IPS-11a (cell line): ENCODE data around the gene NDUFS6.

Experiments used
- H3K4me3 ChIP-seq: one replicate; pipeline ENCODE4 v1.5.1; 2013; ENCODE audit warnings: low read depth, low read length, control low read depth

NDUFS6 gene

GRCh38 chr5:1765141-1765879 lies 35.9 kb upstream of the NDUFS6 start:
- no peak overlapping the region for H3K4me3 ChIP-seq

- no peak overlapping the region for H3K4me3 ChIP-seq
Observed at GRCh38 chr5:1765880-1766235, 35.3 kb upstream of the NDUFS6 start.

- no peak overlapping the region for H3K4me3 ChIP-seq
Observed at GRCh38 chr5:1767524-1768282, 33.5 kb upstream of the NDUFS6 start.

DNA sequence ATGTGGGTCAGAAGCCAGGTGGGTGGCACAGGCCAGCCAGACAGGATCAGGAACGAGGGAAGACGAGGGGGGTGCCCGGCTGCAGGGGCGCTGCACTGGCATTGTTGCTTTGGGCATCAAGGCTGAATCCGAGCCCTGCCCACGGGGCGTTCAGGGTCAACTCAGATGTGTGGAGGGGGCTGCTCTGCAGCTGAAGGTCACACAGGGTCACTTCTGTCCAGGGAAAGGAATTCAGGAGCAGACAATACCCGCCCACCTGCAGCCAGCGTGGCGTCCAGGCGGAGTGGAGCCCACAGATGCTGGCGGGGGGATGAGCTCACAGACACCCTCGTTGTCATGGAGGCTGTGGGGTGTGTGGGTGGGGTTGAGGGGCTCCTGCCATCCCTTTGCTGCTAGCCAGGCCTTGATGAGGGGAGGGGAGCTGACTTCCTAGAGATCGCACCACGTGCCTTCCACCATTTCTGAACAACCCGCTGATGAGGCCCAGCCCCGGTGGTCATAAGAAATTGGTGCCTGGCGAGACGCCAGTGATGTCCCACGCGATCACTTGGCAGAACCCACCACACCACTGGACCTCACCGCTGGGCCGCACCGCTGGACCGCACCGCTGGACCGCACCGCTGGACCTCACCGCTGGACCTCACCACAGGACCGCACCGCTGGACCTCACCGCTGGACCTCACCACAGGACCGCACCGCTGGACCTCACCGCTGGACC lies 32.8 kb upstream of the NDUFS6 start:
- H3K4me3 ChIP-seq = no peak overlapping the region

GRCh38 chr5:1769017-1769640 lies 32.1 kb upstream of the NDUFS6 start:
- no peak overlapping the region for H3K4me3 ChIP-seq

GRCh38 chr5:1769752-1770442 lies 31.3 kb upstream of the NDUFS6 start:
- H3K4me3 ChIP-seq = no peak overlapping the region

DNA sequence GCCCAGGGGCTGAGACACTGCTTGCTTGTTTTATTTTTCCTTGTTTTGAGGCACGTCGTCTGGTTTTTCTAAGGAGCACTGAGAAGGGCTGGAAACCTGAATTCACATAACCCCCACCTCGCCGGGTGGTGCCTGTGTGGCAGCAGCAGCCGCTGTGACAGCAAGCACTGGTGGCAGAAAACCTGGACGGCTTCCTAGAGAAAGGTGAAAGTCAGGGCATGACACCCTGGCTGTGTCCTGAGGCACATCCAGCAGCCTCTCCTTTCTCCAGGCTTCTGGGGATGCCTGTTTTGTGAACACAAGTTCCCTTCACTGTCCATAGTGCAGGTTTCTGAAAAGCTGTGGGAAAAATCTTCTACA lies 30.8 kb upstream of the NDUFS6 start:
- no peak overlapping the region for H3K4me3 ChIP-seq

- no peak overlapping the region for H3K4me3 ChIP-seq
Observed at GRCh38 chr5:1771149-1772065, 29.8 kb upstream of the NDUFS6 start.

GRCh38 chr5:1772634-1773033 lies 28.6 kb upstream of the NDUFS6 start:
- H3K4me3 ChIP-seq = no peak overlapping the region

DNA sequence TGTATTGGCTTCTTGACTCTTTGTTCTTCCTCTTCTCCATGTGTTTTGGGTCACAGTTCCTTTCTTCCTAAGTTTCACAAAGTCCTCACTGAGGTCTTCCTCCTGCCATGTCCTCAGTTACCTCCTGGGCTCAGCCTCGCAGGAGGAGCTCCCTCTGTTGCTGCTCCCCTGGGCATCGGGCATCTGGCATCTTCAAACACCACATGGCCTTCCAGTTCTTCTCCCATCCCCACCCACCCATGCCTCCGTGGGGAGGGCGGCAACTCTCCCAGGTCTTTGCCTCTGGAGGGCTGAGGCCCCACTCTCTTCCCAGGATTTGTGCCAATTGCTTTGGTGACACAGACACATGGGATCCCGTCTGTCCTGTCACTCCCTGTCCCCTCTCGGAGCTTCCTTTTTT lies 24.4 kb upstream of the NDUFS6 start:
- no peak overlapping the region for H3K4me3 ChIP-seq

DNA sequence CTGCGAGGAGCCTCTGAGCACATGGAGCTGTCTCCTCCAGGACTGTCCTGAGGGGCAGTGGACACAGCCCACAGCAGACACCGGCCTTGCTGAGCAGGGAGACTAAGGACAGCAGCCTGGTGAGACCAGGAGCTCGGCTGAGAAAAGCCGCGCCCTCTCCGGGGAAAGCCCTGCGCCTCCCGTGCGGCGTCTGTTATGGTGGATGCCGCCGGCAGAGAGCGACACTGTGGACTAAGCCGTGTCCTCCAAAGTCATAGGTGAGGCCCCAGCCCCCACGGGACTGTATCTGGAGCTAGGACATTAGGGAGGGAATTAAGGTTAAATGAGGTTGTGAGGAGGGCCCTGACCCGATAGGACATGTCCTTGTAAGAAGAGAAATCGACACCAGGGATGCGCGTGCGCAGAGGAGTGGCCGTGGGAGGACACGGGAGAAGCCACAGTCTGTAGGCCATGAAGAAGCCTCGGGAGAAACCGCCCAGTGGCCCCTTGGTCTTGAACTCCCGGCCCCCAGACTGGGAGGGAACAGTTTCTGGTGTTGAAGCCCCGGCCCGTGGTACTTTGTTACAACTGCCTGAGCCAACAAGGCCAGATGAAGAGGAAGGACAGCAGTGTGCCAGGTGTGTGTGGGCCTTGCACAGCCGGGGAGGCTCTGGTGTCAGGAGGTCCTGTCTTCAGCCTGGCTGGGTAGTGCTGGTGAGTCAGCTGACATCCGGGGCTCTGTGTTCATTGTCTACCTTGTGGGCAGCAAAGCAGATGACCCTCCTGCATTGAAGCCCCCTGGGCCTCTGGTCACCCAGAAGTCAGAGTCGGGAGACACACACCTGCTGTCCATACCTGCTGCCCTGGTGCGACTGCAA lies 23.7 kb upstream of the NDUFS6 start:
- no peak overlapping the region for H3K4me3 ChIP-seq

DNA sequence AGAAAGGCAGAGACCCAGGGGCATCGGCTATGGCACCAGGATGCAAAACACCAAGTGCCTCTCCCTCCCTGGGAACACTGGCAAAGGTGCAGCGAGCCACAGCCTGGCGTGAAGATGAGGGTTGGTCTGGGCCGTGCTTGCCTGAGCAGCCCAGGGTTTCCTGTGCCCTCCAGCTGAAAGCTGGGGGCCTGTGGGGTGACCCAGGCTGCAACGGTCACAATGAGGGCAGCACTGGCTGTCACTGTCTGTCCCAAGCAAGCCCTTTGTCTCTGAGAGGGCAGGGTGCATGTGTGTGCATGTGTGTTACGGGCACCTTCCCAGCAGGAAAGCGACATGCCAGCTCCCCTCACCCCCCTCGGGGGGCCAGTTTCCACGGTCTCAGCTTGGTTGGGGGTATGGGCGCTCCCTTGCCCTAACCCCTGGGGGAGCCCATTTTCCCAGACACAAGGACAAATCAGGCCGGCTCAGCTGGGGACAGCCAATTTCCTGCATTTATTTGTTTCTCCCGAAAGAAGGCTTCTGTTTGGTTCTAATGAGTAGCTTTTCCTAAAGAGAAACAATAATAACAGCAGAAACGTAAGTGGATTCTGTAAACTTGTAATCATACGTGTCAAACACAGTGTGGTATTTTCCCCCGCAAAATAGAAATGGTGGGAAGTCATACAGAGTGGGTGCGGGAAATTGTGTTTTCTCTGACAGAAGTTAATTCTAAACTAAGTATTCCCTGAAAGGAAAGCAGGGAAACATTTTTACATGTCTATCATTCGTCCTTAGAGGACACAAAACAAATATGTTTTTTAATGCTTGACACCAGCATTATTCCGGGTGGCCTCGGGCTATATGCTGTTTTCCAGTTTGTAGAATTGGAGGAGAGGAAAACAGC lies 22.8 kb upstream of the NDUFS6 start:
- H3K4me3 ChIP-seq = no peak overlapping the region

- no peak overlapping the region for H3K4me3 ChIP-seq
Observed at GRCh38 chr5:1779021-1779680, 22.1 kb upstream of the NDUFS6 start.

GRCh38 chr5:1779782-1780613 lies 21.2 kb upstream of the NDUFS6 start:
- H3K4me3 ChIP-seq = no peak overlapping the region

GRCh38 chr5:1780614-1780930 lies 20.6 kb upstream of the NDUFS6 start:
- no peak overlapping the region for H3K4me3 ChIP-seq

DNA sequence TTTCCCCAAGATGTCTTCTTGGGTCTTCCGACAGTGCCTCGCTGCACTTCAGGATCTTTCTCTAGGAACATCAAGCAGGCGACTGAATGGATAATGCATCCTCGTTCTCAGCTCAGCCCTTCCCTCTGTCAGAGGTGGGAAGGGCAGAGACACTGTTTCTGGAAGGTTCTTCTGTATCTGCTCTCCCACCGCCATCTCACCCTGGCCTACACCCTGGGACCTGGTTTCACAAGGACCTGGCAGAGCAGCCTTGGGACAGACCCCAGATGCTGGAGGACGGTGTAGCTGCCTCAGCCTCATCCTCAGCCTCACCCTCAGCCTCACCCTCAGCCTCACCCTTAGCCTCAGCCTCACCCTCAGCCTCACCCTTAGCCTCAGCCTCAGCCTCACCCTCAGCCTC lies 20.1 kb upstream of the NDUFS6 start:
- no peak overlapping the region for H3K4me3 ChIP-seq
